Activated CD4-positive, alpha-beta T cell treated with anti-CD3 and anti-CD28 coated beads for 1 hour (primary cell): ENCODE results near the gene CREG1.
"Not testable (repeated sequence)": the region's sequence is repeated elsewhere in the genome, so short reads cannot be mapped to it uniquely, and the experiment has no call there.

Experiments
- DNase-seq: peaks from one replicate; pipeline ENCODE4 v3.0.0-alpha.2; 2020

CREG1 gene

DNA sequence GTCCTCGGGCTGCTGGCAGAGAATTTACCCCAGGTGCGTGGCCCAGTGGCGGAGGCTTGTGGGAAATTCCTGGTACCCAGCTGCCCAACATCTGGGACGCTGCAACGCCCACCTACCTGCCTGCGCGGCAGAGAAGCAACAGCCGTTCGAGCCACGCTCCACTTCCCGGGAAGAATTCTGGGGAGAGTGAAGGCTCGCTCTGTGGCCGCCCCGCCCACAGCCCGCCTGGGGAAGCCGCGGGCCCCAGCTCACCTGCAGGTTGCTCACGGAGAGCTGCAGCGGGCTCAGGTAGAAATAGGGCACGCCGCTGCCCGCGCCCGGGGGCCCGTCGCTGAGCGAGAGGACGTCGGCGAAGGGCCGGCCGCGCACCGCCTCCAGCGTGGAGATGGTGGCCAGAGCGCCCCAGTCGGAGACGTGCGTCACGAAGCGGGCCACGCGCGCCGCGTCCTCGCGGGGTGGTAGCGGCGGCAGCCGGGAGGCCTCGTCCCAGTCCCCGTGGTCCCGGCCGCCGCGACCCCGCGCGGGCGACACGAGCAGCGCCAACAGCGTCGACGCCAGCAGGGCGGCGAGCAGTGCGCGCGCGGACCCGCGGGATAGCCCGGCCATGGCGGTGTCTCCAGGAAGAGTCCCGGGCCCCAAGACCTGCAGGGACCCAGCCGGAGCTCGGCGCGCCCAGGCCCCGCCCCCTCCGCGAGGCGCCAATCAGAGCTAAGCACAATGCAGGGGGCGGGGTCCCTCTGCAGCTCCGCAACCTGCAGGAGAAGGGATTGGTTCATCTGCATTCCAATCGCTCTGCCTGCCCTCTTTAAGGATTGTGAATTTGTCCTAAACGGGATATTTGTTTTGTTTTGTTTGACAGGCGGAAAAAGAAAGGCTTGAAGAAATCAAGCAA, at the start of gene CREG1:
Gene CREG1 (minus strand): TSS at position 627 of the 892 bp plus-strand sequence.
- DNase-seq, result peak; percentile 77

DNA sequence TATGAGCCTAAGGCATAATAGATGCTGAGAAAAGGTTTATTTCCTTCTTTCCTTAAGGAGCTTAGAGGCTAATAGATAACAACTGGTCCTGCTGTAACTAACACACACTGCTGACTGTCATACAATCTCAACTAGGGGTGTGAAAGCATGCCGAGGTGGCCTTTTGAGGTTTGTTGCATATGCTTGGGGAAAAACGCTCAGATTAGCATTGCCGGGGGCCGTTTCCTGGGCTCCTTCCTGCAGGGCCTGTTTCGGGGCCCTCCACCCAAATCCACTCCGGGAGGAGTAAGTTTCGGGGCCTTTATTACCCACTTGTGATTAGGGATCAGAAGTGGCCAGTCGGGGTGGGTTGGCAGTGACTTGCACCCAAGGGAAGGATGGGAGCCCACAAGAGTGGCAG, 49.3 kb upstream of the CREG1 start:
- DNase-seq, result no peak

DNA sequence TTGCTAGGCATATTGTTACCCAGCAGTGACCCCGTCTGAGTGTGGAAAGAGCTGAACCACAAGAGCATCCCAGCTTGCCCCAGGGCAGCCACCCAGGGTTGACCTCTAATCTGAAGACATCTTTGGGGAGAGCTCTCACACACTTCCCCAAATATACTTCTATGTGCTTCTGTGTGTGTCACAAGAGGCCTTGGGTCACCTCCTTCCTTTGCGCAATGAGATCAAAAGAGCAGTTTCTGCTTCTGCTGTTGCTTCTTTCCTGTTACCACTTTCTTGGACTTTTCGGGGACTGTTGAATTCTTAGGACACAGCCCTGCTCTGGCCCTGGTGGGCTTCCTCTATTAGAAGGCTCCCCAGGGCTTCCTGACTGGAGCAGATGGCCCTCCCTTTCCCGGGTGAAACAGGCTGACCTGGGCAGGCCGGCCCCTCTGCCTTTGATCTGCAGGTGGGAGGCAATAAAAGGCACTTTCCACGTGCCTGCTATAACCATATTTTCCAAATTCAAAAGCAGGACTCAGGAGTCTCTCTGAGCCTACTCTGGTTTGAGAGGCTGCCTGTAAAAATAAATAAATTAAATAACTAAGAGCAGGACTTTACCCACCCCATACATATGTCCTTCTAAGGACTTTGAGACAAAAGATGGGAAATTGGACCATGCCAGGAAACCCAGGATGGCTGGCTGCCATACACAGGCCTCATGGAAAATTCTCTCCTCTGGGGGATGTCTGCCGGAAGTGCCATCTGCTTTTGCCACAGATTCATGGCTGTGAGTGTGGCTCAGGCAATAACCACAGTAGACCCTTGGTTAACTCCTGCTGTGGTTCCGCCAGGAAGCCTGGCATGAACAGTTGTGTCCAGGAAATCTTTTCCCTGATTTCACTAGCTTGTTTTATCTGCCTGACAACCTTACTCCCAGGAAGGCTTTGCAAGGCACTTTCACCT, 48.2 kb upstream of the CREG1 start:
- no peak for DNase-seq

DNA sequence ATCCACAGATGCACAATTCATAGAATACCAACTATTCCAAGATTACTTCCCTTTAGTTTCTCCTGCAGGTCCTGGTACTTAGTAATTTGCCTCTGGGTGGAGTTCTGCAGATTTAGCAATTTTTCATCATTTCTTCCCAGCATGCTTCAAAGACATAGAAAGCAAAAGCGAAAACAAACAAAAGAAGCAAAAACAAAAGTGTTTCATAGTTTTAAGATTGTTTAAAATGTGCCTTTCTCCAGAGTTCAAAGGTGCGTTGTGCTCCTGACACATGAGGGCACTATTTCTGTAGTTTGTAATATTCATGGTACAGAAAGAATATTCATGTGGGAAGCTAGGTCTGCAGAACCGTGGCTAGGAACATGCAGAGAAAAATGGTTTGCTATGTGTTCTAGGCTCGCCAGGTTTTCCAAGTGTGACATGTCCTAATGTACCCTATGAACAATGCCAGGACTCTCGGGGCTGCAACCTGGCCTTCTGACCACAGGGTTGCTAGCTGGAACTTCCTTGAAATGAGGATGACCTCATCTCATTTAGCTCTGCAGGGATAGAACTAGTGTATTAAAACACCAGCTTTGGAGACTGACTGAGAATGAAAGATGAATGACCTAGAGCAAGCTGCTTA, 46.5 kb upstream of the CREG1 start:
- DNase-seq, result no peak

DNA sequence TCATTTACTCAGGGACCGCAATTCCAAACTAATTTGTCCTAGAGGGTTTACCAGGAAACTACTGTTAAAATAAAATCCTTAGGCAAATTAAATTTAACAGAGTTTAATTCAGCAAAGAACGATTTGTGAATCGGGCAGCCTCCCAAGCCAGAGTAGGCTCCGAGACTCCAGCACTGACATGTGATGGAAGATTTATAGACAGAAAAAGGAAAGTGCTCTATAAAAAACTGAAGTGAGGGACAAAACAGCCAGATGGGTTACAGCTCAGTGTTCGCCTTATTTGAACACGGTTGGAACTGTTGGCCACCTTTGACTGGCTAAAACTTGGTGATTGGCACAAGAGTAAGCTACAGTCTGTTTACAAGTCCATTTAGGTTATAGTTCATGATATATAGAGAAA, 41.3 kb upstream of the CREG1 start:
- DNase-seq, result no peak

DNA sequence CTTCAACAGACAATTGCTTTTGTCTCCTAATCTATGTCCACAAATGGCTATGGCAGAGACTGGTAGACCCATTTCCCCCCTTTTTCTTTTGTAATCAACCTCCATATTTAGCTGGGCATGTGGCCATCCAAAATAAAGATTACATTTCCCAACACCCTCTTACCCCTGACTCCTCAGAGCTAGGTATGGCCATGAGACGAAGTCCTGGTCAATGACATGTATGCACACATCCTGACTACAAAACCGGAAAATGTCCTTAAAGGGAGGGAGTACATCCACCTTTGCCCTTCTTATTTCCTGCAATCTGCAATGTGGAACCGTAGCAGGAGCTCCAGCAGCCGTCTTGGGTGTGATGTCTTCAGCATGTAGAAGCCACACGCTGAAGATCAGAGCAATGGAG, 40.3 kb upstream of the CREG1 start:
- DNase-seq, result no peak

DNA sequence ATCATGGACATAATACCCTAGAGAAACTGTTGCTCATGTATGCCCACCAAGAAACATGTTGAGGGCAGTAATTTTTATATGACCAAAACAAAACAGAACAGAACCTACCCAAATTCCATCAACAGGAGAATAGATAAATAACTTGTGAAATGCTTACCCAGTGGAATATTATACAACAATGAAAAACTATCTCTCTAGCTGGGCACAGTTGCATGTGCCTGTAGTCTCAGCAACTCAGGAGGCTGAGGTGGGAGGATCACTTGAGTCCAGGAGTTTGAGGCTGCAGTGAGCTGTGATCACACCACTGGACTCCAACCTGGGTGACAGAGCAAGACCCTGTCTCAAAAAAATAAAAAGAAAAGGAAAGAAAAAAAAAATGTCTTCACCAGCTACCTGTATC, 38.9 kb upstream of the CREG1 start:
- DNase-seq, result no peak

DNA sequence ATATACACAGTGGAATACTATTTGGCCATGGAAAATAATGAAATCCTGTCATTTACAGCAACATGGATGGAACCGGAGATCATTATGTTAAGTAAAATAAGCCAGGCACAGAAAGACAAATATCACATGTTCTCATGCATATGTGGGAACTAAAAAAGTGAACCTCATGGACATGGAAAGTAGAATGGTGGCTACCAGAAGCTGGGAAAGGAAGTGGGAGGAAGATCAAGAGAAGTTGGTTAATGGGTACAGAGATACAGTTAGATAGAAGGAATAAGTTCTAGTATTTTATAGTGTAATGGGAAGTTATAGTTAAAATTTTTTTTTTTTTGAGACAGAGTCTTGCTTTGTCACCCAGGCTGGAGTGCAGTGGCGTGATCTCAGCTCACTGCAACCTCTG, 34.8 kb upstream of the CREG1 start:
- no peak for DNase-seq

DNA sequence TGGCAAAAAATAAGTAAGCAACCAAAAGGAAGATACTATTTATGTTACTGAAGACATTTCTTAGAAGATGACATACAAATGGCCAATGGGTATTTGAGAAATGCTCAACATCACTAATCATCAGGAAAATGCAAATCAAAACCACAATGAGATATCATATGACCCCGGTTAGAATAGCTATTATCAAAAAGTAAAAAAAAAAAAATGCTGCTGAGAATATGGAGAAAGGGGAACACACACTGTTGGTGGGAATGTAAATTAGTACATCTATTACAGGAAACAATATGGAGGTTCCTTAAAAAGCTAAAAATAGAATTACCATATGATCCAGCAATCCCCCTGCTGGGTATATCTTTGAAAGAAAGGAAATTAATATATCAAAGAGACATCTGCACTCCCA, 34.3 kb upstream of the CREG1 start:
- DNase-seq, result no peak

DNA sequence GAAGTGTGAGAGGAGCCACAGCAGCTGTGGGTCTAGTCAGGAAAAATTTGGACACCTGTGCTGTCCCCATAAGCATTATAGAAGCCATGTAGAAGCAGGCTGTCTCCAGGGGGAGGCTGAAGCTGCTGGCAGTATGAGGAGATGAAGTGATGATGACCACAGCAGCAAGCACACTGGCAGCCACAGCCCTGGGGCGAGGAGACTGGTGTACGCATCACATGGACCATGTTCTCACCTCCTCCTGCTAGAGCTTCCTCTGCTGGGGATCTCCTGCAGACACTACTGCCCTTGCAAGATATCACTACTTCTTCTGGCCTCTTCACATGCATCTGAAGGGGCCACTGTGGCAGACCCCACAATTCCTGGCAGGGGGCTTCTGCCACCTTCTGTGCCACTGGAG, 33.8 kb upstream of the CREG1 start:
- DNase-seq, result no peak

DNA sequence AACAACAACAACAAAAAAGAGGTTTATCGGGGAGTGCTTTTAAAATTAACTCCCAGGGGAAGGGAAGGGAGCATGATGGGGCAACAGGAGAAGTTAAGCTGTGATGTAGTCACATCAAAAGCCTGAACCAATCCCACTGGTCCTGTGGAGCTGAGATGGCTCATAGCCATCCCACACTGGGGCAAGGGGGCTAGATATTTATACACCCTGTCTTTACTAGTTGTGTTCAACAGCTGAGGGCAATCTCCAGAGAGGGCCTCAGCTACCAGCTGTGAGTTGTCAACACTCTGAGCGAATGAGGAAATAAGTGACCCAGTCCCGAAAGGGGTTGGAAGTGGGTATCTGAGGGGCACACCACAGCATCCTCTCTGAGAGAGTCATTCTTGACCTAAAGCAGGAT, 31.0 kb upstream of the CREG1 start:
- DNase-seq, result no peak

DNA sequence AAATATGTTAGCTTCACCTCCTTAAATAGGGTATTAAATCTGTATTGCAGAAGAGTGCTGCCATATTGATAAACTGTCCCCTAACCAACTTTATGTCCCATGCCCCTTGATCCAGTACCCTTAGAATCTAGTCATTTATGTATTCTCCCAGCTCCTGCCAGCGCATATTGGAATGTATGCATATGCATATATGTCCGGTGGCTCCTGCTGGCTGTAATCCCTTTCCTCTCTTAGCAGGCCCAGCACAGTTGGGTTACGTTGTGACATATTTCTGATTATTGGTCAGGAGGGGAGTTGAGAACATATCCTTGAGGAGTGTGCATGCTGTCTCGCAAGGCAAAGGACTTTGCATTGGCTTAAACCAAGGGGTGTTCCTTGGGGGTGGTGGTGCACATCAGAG, 29.2 kb upstream of the CREG1 start:
- no peak for DNase-seq

DNA sequence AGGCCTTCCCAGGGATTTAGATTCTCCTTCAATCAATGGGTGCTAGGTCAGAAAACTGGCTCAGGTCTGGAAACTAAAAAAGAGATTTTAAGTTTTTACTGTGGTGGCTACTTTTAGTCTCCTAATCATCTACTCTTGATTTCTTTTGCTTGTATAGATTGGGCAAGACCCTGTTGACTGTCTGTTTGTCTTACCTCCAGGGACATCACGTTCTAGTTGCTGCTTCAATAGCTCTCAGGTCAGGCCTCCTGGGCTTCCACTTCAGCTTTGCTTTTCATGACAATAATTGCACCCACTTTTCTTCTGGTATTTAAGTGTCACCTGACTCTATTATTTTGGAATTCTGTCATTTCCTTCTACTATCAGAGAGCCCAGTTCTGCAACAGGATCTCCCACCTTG, 28.5 kb upstream of the CREG1 start:
- no peak for DNase-seq

DNA sequence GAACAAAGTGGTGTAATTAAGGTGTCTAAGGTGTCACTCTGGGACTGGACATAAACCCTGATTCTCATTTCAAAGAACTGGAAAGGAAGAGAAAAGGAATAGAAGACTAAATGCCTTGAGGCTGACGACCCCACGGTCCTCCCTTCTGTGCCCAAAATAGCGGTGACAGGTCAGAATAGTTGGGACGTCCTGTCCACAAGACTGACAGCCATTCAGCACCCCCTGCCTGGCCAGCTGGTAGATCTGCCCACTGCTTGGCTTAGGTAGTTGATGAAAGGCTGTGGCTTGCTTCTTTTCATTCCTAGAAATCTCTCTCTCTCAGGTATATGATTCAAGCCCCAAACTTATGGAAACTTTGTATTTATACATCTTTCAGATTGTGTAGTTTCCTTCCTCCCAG, 26.4 kb upstream of the CREG1 start:
- DNase-seq, result no peak

DNA sequence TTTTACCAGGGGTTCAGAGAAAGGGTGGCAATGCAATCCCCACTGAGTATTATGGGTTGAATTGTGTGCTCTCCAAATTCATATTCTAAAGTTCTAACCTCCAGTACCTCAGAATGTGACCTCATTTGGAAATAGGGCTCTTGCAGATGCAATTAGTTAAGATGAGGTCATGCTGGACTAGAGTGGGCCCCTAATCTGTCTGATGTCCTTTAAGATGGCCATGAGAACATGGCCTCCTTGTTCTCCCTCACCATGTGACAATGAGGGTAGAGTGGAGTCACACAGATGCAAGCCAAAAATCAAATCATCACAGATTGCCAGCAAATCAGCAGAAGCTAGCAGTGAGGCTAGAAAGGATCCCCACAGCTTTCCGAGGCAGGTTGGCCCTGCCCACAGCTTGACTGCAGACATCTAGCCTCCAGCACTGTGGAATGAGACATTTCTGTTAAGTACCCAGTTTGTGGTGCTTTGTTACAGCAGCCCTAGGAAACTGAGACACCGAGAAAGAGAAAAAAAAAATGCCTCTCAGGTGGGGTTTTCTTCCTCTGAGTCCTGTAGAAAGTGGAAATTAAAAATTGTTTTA, 25.5 kb upstream of the CREG1 start:
- DNase-seq, result no peak

DNA sequence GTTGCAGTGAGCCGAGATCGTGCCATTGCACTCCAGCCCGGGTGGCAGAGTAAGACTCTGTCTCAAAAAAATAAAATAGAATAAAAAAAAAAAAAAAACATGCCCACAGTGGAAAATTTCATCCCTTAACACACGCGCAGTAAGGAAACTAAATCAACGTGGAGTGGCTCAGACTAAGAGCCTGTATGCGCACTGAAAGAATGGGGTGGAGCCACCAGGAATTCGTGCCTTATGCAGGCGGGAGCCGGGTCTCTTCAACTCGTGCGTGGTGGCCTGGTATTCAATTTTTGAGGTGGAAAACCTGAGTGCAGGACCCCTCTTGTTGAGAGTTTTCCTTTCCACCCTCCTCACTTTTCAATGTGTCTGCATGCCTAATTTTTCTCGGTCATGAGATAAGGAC, 22.1 kb upstream of the CREG1 start:
- no peak for DNase-seq

DNA sequence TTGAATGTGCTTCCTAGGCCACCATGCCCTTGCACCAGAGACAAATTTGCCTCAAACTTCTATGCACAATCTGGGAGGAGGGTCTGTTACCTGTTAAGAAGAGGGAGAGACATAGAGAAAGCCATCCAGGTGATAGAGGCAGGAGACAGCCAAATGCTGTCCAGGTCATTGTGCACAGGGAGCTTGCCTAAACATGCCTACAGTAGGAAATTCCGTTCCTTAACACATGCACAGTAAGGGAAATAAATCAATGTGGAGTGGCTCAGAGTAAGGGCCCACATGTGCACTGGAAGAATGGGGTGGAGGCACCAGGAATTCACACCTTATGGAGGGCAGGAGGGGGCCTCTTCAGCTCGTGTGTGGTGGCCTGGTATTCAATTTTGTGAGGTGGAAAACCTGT, 19.5 kb upstream of the CREG1 start:
- DNase-seq, result no peak

DNA sequence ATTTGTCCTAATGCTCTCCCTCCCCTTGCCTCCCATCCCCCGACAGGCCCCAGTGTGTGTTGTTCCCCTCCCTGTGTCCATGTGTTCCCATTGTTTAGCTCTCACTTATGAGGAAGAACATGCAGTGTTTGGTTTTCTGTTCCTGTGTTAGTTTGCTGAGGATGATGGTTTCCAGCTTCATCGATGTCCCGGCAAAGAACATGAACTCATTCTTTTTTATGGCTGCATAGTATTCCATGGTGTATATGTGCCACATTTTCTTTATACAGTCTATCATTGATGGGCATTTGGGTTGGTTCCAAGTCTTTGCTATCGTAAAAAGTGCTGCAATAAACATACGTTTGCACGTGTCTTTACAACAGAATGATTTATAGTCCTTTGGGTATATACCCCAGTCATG, 17.1 kb upstream of the CREG1 start:
- DNase-seq, result not testable (repeated sequence)

DNA sequence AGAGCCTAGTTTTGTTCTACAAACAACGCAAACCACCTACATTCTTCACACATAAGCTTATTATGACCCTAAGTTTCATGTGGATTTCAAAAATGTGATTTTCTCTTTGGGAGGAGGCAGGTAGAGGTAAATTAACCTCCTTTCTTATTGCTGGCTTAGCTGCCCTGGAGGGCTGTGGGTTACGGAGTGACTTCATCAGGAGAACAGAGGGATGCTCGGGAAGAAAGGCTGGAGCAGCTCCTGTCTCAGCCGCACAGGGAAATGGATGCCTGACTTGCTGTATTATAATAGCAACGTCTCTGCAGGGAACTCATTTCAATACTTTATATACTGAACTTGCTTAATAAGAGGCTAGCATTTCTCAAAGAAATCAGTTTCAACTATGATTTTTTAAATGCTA, 14.1 kb upstream of the CREG1 start:
- no peak for DNase-seq

DNA sequence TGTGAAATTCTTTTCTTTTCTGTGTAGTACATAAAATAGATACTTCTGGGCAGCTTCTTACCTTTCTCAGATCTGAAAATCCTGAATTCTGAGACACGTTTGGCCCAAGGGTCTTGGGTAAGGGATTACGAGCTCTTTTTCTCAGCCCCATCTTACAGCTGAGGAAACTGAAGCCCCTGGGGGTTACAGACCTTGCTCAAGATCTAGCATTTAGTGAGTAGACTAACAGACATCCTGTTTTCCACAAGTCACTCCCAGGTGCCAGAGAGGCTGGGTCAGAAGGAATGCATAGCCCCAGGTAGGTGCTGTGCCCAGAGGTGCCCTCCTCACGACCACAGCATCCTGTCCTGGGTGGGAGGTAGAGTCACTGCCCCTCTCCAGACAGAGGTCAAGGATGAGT, 13.2 kb upstream of the CREG1 start:
- no peak for DNase-seq

DNA sequence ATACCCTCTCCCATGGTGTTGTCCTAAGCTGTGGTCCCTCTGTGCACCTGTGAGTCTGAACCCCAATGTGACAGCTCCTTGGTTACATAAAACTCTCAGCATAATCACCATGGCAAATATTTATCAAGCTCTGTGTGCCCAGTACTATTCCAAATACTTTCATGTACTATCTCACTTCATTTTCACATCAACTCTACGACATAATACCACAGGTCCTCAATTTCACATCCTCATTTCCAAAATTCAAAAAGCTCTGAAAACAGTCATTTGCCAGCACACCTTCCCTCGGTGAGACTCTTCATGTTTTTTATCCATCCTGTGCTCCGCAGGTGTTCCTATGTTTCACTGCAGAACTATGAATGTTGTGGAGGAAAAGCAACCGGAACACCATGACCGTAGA, 12.4 kb upstream of the CREG1 start:
- DNase-seq, result no peak

DNA sequence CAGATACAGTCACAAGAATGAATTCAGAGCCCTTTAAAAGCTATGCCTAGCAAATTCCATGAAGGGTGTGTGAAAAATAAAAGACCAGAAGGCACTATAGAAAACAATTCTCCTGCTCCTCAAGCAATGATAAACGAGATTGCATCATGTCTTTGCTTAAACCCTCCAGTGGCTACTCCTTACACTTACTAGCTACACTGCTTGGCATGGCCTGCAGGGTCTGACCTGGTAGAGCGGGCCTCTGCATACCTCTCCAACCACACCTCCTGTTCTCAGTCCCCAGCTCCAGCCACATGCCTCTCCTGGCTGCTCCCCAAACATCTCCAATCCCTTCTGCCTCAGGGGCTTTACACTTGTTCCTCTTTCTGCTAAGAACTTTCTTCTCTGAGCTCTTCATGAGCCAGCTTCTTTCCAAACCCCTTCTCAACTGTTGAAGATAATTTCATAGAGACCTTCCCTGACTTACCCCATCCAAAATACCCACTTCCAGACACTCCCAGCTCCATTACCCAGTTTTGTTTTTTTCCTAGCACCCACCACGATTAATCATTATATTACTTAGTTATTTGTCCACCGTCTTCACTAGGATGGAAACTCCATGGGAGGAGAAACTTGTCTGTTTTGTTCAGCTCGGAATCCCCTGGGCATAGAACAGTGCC, 11.2 kb upstream of the CREG1 start:
- no peak for DNase-seq
